Lower leg skin (tissue), 3 donors: ENCODE data around the gene TUBA4B.

Source experiments
- CTCF ChIP-seq, 3 donors: fragments of 450-650 bp; IDR thresholded peaks; one replicate each; pipeline ENCODE4 v1.5.1; 2016; ENCODE audit warnings: antibody characterized with exemption in 3 of 3, mild to moderate bottlenecking in 3 of 3, moderate library complexity in 2 of 3
- POLR2A ChIP-seq, 2 donors: fragments of 450-650 bp; IDR thresholded peaks; one replicate each; pipeline ENCODE4 v1.6.1; 2016 to 2017; ENCODE audit warnings: antibody characterized with exemption in 2 of 2, mild to moderate bottlenecking in 1 of 2, moderate library complexity in 1 of 2

DNA sequence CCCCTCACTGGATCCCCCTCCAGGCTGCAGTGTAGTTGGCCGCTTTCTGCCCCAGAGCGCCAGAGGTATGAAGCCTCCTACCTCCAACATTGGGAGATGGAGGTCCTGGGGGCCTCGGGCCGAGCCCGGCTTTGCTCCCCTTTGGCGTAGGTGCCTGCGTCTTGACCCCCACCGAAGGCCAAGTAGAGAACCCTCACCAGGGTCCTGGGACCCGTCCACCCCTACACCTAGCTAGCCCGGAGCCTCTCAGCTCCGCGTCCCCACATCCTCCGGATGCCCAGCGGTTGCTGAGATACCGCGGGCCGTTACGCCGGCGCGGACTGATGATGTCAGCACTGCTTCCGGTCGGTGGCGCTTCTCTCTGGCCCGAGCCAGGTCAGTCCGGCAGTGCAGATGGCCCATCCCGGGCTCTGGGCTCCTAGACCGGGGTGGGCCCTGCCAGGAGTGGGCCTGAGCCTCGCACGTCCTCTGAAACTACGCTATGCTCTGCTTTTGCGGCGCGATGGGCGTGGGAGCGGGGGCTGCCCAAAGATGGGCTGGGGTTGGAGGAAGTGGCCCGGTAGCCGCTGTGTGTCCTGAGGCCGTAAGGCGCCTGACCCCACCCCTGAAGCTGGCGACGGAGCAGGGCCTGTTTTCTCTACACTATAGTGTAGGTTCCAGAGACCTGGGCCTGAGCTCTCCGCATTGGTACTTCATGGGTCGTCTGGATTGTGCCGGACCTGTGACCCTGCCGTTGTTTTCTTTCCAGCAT is 7.7 kb upstream of the TUBA4B start, which contains the start of the genes GLB1L and STK16:
- TF ChIP-seq POLR2A (IDR thresholded peaks at IDR 0.05) (peak in 1 of 2 donors; percentile 34), CTCF (IDR thresholded peaks at IDR 0.05) (no peak)
